T-helper 1 cell treated with Interleukin-12 subunit alpha and Interleukin-12 subunit beta and Interleukin-4 antibody, amounts not matched to agents 30 ng/mL and 1 ng/mL, for 36 hours (primary cell): ENCODE measurements around the gene ADAM30. TPM values are rescaled to one million over a fixed set of nuclear protein-coding genes. Genes with fewer than 3 reads are reported as not detected.
"Not testable (repeated sequence)": the region's sequence is repeated elsewhere in the genome, so short reads cannot be mapped to it uniquely, and the experiment has no call there.

ENCODE experiments used
- intact Hi-C: fragments of 100-400 bp; cut with micrococcal nuclease; formaldehyde crosslinking; loops from one replicate; pipeline ENCODE4 v1.15.1; 2024
- total RNA-seq: library from RNA; stranded (reverse); gene quantifications from 2 replicates; pipeline ENCODE4 v1.2.3, GENCODE V29; 2022

The ADAM30 gene
- total RNA-seq, 1 donor from 2014 or later: not detected

DNA sequence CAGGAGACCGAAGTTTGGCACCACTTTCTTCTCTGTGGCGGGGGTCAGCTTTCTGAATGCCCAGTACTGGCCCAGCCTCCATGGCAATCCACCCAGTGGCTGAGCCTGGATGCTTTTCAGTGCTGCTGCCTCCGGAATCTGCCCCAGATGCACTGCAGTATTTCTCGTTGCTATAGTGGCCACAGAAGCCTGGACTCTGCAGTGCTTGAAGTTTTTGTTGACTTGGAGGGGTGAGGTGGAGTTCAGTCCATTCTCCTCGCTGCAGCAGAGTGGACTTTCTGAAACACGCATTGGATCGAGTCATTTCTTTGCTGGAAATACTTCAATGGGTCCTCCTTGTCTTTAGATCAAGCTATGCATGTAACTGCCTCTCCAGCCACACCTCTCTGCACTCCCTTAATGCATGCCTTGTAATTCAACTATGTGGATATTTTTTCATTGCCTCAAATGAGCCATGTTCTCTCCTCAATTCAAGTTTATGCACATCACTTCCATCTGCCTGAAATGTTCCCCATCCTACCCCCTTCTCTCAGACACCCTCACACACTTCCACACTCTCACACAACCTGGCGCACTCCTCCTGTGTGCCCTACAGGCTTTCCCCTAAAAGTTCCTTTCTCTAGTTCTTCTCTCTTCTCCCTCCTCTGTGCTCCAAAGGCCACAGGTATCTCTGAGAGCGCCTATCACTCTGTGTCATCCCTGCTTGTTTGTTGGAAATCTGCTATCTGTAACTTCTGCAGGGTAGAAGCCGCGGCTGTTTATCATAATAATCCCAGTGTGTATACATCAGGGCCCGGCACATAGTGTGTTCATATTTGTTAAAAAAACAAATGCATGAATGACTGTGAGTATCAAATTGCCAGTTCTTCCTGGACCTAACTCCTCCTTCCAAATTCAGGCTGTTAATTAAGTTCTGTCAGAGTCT, 16.5 kb downstream of the ADAM30 start:
- intact Hi-C loops: loop anchor here (10.0 kb wide), 2 partner anchors 135 to 265 kb away; no protein-coding TSS in a partner anchor

DNA sequence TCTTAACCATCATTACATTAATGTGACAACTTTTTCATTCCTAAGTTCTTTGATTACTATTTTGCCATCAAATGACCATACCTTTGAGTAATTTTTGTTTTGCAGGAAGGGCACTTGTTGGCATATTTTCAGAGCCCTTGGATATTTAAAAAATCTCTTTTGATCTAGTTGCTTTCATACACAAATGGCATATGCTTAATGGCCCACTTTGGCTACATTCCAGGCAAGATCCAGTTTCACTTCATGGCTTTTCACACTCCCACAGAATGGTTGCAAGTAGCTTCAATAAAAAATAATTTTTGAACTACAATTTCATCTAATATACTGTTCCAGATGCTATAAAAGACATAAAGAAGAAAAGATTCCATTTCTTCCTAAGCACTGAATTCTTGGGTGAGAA, 18.1 kb downstream of the ADAM30 start:
- intact Hi-C loops: loop anchor here (10.0 kb wide), 1 partner anchor 133 kb away; no protein-coding TSS in a partner anchor

DNA sequence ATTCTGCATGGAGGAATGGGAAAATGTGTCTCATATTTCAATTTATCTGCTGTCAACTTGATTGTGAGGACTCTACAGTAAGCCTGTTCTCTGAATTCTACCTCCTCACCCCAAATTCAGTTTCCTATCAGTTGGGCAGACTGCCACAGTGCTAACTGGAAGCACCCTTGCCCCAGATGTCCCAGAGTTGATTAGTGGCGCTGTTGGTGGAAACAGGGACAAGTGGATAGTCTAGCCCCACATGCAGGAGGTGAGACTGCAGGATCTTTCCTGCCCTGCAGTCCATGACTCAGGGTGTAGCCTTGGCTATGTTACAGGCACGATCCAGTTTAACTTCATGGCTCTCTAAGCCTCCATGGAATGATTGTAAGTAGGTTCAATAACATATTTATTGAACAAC, 22.1 kb downstream of the ADAM30 start:
- intact Hi-C loops: loop anchor here (10.0 kb wide), 1 partner anchor 129 kb away; no protein-coding TSS in a partner anchor

DNA sequence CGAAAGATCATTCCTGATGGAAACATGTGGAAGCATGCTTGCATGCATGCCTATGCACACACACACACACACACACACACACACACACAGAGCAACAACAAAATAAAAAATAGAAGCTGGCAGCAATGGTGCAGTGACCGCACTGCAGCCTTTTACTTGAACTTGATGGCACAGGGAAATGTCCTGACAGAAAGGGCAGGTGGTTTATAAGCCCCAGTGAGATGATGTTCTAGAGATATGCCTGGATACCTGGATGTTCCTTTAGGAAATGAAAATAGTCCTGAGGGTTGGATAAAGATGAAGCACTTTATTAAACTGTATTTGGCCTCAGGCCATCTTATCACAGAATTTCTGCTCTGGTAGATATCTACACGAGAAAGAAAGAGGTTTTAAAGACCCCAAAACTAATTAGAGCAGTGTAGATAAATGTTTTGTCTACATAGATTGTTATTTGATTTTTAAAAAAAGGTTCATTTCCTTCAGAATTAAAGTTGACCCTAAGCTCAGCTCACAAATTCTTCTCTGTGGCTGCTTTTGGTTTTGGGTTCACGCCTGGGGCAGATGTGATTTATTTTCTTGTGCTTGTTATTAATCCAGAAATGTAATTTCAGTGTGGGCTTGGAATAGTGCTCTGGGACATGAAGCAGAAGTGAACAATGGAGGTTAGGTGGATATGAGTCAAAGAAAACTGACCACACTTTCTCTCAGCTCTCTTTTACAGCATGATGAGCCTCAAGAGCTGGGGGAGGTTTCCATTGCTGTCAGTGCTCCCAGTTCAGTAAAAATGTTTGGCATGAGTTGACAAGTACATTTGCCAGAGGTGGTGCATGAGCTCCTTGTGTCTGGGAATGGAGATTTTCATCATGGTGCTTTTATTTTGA, 22.9 kb downstream of the ADAM30 start:
- intact Hi-C loops: loop anchor here (10.0 kb wide), 1 partner anchor 129 kb away; no protein-coding TSS in a partner anchor

DNA sequence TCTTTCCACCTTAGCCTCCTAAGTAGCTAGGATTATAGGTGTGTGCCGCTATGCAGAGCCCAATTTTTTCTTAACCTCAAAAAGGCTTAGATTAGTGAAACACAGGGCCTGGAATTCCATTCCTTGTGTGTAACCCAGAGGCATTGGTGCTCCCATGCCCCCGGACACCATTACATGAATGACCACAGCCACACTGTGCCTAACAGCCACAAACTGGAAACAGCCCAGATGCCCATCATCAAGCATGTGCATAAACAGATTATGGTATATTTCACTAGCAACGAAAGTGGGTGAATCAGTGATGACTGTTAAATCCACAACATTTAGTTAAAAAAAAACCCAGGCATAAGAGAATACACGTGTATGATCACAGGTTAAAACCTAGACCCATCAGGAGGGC, 24.4 kb downstream of the ADAM30 start:
- intact Hi-C loops: loop anchor here (1.0 to 10.0 kb wide), 4 partner anchors 63 to 127 kb away; no protein-coding TSS in a partner anchor

DNA sequence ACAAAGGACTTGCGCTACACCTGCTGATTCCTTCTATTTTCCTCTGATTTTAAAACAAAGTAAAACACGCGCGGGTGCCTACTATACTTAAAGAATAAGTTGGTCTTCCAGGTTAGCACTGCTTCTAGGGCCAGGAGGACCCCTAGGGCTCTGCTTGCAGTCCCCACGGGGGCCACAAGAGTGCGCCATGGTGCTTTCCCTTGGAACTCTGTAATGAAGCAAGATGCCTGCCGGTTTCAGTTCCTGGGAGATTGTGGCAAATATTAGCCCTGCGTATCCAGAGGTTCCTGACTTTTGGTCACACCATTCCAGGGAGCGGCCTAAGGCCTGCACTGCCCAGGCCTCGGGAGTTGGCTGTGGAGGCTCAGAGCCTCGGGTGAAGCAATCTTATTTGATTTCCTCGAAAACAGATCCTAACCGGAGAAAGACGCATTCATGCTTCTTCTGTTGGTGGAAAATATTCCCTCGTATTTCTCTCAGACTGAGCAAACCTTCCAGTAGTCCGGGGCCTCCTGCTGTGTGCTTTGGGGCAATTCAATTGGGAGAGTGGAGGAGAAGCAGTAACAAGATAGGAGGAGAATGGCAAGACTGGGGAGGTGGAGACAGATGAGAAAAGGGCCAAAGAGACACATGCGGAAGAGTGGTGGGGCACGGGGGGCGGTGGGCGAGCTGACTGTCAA, 25.3 kb downstream of the ADAM30 start:
- intact Hi-C loops: loop anchor here (1.0 to 10.0 kb wide), 4 partner anchors 62 to 126 kb away; no protein-coding TSS in a partner anchor

DNA sequence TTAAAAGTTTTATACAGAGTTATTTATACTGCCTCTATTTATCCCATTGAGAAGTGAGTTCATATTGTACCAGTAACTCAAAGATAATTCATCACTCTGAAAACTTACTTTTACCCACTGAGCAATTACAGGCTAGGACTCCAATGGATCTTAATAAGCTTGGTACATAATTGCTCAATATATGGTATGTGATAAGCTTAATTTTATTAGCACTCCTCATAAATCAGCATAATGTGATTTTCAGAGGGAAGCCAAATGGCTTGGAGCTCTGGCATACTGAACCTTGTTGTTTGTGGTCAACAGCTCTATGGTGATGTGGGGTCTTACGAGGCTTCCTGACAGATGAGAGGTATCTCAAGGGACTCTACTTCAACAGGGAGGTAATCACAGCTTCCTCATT, 26.3 kb downstream of the ADAM30 start:
- intact Hi-C loops: loop anchor here (2.0 to 10.0 kb wide), 3 partner anchors 61 to 125 kb away; no protein-coding TSS in a partner anchor

DNA sequence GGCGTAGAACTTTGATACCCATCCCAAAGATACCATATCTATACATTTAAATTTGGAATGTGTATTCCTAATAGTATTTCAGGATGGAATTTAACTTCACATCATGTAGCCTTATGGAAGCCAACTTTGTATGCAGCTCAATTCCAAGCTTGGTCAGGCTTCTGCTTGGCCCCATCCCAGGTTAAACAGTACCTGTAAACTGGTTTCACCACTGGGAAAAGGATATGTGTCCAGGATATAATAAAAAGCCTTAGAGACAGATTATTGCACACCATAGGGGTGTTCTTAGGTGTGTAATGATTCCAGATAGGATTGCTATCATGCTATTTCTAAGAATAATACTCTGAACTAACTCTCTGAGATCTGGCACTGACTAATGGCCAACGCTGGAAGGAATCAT, 28.1 kb downstream of the ADAM30 start:
- intact Hi-C loops: no loop called here

DNA sequence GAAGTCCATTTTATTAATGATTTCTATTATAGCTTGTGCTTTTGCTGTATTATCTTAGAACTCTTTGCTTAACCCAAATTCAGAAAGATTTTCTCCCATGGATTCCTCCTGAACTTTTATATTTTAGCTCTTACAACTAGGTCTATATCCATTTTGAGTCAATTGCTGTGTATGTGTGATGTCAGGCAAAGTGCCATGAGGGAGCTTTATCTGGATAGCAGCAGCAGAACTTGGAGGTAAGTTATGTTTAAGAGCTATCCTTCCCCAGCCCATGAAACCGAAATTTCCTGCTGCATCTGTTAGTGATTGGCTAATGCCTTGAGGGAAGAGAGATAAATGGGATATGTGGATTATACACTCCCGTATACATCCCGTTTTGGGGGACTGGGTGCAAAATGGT, 29.9 kb downstream of the ADAM30 start:
- intact Hi-C loops: no loop called here

DNA sequence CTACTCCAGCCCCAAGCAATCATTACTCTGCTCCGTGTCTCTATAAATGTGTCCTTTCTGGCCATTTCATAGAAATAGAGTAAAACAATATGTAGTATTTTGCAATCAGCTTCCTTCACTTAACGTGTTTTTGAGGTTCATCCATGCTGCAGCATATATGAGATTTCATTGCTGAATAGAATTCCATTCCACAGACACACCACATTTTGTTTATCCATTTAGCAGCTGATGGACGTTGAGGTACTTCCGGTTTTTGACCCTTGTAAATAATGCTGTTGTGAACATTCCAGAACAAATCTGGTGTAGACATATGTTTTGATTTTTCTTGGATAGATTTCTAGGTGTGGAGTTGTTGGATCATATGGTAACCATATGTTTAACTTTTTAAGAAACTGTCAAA, 30.7 kb downstream of the ADAM30 start:
- intact Hi-C loops: no loop called here

DNA sequence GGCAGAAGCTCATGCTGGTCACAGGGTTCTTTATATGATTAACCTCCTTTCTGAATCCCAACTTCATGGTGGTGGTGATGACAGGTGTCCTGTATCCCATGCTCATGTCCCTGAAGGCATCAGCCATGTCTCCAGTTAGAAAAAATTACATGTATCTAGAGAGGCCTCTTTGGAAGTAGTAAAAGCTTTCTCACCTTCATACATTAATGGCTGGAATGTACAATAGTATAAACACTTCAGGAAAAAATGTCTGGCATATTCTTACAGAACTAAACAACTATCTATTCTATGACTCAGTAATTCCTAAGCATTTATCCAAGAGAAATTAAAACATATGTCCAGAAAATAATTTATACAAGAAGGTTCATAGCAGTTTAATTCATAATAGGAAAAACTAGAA, 34.0 kb downstream of the ADAM30 start:
- intact Hi-C loops: no loop called here

DNA sequence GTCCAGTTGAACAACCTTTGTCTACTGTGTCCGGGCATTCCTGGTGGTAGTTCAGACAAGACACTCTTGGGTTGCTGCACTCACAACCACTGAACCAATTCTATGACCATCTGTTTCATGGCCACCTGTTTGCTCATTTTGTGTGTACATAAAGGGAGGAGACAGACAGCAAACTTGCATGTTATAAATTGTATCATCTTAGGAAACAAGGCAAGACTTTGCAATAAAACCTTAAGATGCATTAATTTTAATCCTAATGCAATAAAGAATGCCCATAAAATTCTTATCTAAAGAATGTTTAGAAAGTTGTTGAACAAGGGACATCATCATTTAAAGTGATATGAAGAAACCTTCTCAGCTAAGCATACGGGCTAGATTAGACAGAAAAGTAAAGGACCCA, 34.8 kb downstream of the ADAM30 start:
- intact Hi-C loops: no loop called here

DNA sequence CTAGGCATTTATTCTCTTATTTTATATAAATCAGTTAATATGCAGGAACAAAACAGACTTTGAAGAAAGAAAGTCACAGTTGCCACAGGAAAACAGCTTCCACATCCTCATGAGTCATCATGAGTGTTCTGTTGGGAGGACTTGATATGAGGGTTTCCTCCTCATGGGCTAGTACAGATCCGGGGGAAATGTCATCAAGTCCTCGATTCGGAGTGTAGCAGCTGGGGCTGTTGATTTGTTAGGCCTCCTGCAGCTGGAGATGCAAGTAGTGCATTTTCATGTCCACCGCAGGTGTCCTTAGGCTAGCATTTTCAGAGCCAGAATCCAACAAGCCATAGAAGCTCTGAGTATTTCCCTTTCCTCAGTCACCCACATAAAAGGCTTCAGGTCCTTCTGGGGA, 36.7 kb downstream of the ADAM30 start:
- intact Hi-C loops: no loop called here

DNA sequence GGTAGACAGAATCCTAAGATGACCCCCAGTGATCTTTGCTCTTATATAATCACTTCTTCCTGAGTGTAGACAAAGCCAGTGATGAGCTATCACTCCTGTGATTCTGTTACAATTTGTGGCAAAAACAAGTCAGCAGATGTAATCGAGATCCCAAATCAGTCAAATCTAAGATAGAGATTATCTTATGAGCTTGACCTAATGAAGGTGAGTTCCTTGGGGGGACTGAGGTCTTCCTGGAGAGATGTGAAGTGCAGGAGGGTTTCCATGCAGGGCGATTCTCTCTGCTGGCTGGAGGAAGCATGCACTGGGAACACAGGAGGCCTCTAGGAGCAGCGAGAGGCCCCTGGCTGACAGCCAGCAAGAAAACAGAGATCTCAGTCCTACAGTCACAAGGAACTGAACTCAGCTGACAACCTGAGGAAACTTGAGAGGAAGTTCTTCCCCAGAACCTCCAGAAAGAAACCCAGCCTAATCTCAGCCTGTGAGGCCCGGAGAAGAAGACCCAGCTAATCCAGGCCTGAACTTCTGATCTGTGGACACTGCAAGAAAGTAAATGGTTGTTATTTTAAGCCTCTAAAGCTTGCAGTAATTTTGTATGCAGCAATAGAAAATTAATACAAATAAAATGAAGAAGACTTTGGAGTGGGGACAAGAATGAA, 37.6 kb downstream of the ADAM30 start:
- intact Hi-C loops: not testable (repeated sequence)

DNA sequence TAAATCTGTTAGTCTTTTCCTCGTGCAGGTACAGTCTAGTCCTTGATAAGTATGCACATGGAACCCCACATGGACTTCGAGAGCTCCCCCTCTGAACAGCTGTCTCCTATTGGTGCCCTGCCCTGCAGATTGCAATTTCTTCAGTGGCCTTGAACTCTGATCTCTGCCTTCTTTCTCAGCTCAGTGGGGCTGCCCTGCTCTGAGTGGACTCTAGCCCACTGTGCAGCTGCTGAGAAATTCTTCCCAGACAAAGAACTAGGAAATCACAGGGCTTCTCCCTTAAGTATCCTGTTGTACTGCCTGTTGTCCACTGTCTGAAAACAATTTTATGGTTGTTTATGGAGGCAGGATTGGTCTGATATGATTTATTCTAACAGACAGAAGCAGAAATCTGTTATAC, 38.2 kb downstream of the ADAM30 start:
- intact Hi-C loops: no loop called here

DNA sequence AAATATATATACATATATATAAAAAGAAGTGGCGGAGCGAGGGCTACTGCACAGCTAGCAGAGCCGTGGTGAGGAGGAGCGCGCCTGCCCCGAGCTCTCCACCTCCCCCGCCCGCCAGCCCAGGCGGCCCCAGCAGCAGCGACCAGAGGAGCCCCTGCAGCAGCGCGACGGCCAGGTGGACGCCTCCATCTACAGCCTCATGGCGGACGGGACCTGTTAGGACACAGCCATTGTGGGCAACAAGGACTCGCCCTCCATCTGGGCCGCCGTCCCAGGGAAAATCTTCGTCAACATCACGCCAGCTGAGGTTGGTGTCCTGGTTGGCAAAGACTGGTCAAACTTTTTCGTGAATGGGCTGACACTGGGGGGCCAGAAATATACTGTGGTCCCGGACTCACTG, 43.2 kb downstream of the ADAM30 start:
- intact Hi-C loops: no loop called here

DNA sequence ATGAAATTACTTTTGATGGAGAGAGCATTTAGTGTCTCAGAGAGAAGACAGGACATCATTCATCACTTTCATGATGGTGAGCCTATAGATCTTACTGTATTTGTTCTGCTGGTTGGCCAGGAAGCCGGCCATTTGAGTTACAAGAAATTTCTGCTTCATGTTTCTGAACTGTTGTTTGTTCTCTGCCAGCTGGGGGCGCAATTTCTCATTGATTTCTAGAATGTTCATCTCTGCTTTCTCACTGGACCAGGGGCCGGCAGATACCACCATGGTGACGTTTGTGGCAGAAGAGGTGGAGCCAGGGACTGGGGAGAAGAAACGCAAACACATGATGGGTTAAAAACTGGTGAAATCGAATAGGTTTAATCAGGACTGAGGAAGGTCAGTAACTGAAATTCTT, 52.1 kb downstream of the ADAM30 start:
- intact Hi-C loops: loop anchor here (1.0 kb wide), 1 partner anchor 8 kb away; no protein-coding TSS in a partner anchor
